DND-41 (cell line): ENCODE results near the gene SLC25A25.

Source experiments
- ATAC-seq: fragments of 200-7000 bp; cut with Tn5 transposase; 3 replicates; pipeline ENCODE4 v1.9.1; 2021; ENCODE audit warnings: low read depth; ENCODE audit not compliant: insufficient read depth
- DNase-seq: peaks from one replicate; pipeline ENCODE4 v3.0.0-alpha.2; 2020
- H2AFZ ChIP-seq: 2 replicates; pipeline ENCODE4 v1.6.0; 2012; ENCODE audit warnings: low read depth, low read length
- H3K27ac ChIP-seq: 2 replicates; pipeline ENCODE4 v1.5.1; 2012; ENCODE audit warnings: low read length, inconsistent platforms
- H3K27me3 ChIP-seq: fragments of 200-600 bp; sonication (generic); 2 replicates; pipeline ENCODE4 v1.6.0; 2012; ENCODE audit warnings: low read length, mild to moderate bottlenecking, inconsistent platforms; ENCODE audit not compliant: insufficient read depth, poor library complexity
- H3K36me3 ChIP-seq: 2 replicates; pipeline ENCODE4 v1.5.1; 2012; ENCODE audit warnings: low read length, inconsistent platforms; ENCODE audit not compliant: insufficient read depth
- H3K4me1 ChIP-seq: 2 replicates; pipeline ENCODE4 v1.5.1; 2012; ENCODE audit warnings: mild to moderate bottlenecking, low read length; ENCODE audit not compliant: insufficient read depth
- H3K4me2 ChIP-seq: 2 replicates; pipeline ENCODE4 v1.6.0; 2012; ENCODE audit warnings: mild to moderate bottlenecking, moderate library complexity, low read length, inconsistent platforms; ENCODE audit not compliant: insufficient read depth
- H3K4me3 ChIP-seq, 2 experiments: fragments of 200-600 bp in 1 of 2; shearing (Covaris generic) in 1 of 2; 2 replicates each; pipeline ENCODE4 v1.5.1; 2012 to 2016; ENCODE audit warnings: inconsistent platforms in 2 of 2, low read length in 2 of 2, mild to moderate bottlenecking in 2 of 2, low read depth in 1 of 2, moderate library complexity in 1 of 2
- H3K79me2 ChIP-seq: 2 replicates; pipeline ENCODE4 v1.6.0; 2012; ENCODE audit warnings: low read length, inconsistent platforms; ENCODE audit not compliant: insufficient read depth
- H3K9ac ChIP-seq: 2 replicates; pipeline ENCODE4 v1.6.0; 2012; ENCODE audit warnings: low read depth, mild to moderate bottlenecking, inconsistent platforms, low read length, moderate library complexity
- H3K9me3 ChIP-seq: 2 replicates; pipeline ENCODE4 v1.5.1; 2012; ENCODE audit warnings: low read length, moderate library complexity, mild to moderate bottlenecking, inconsistent platforms; ENCODE audit not compliant: insufficient read depth, severe bottlenecking
- H4K20me1 ChIP-seq: 2 replicates; pipeline ENCODE4 v1.6.0; 2012; ENCODE audit warnings: low read length; ENCODE audit not compliant: insufficient read depth
- CTCF ChIP-seq: IDR thresholded peaks from 2 replicates; pipeline ENCODE4 v1.5.1; 2012; ENCODE audit warnings: borderline replicate concordance, low read length, moderate library complexity, mild to moderate bottlenecking; ENCODE audit not compliant: poor library complexity, severe bottlenecking; ENCODE audit errors: extremely low read depth
- EZH2 ChIP-seq: IDR thresholded peaks from 3 replicates; pipeline ENCODE4 v1.6.1; 2012; ENCODE audit warnings: borderline replicate concordance, low read depth, mild to moderate bottlenecking, moderate library complexity, low read length, inconsistent platforms; ENCODE audit not compliant: severe bottlenecking

SLC25A25 gene

DNA sequence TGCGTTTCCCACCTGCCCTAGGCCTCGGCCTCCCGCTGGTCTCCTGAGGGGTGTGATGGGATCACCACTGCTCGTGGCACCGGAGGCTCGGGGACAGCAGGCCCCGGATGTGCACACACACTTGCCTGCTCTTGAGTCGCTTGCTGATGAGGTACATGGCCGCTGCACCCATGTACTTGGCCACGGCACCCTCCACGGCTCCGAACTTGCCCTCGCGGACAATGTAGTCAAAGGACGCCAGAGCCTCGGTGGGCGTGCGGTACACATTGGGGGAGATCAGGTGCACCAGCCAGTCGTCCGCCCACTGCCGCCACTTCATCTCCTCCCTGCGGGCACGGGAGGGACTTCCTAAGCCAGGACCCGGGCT, 54.8 kb downstream of the SLC25A25 start:
- Histone ChIP-seq H2AFZ (no peak overlapping the region), H3K4me2 (no peak overlapping the region), H3K9ac (no peak overlapping the region), H3K4me3 (no peak overlapping the region), H3K27ac (no peak overlapping the region), H3K79me2 (peaks cover 31% of the 10 kb centered on the region), H3K4me1 (peaks cover 25% of the 10 kb centered on the region), H3K36me3 (peaks cover 49% of the 10 kb centered on the region), H3K9me3 (no peaks in the 10 kb centered on the region), H3K27me3 (no peaks in the 10 kb centered on the region), H4K20me1 (peaks cover 26% of the 10 kb centered on the region)
- TF ChIP-seq CTCF: no peak
- no peak for TF ChIP-seq EZH2
- ATAC-seq (no peak), DNase-seq (no peak)

DNA sequence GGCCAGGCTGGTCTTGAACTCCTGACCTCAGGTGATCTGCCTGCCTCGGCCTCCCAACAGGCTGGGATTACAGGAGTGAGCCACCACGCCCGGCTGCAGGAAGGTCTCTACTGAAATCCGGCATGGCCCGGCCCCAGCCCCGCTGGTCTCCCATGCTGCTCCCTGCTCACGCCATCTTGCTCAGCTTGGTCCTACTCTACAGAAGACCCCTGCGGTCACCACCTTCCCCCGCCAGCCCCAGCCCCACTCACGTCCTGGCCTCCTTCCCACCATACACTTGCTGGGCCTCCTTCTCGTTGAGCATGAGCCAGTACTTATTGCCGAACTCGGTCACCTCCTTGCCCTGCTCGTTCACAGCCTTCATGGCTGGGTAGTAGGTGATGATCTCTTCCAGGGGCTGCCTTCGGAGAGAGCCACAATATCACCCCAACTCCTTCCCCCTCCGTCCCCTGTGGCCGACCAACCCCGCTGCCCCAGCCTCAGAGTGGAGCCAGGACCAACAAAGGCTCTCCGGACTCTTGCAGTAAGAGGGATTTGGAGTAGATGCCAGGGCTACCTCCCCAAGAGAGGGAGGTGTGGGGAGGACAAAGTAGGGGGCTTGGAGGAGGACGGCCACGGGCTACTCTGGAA, 55.5 kb downstream of the SLC25A25 start:
- Histone ChIP-seq H3K4me1 (peaks cover 27% of the 10 kb centered on the region), H3K36me3 (peaks cover 49% of the 10 kb centered on the region), H3K27ac (no peak overlapping the region), H3K79me2 (peaks cover 31% of the 10 kb centered on the region), H3K27me3 (no peaks in the 10 kb centered on the region), H3K9me3 (no peaks in the 10 kb centered on the region), H2AFZ (no peak overlapping the region), H3K4me2 (no peak overlapping the region), H4K20me1 (peaks cover 26% of the 10 kb centered on the region), H3K4me3 (no peak overlapping the region), H3K9ac (no peak overlapping the region)
- ATAC-seq (no peak), DNase-seq (no peak)
- TF ChIP-seq CTCF (no peak), EZH2 (no peak)

GRCh38 chr9:128124451-128124850, 56.4 kb downstream of the SLC25A25 start:
- Histone ChIP-seq H3K4me1 (peaks cover 35% of the 10 kb centered on the region), H3K4me3 (no peak overlapping the region), H3K4me2 (peak overlapping the region; percentile 68; the same call in 1 of the 2 replicates), H3K36me3 (peaks cover 49% of the 10 kb centered on the region), H3K27me3 (no peaks in the 10 kb centered on the region), H3K27ac (no peak overlapping the region), H3K79me2 (peaks cover 31% of the 10 kb centered on the region), H3K9ac (no peak overlapping the region), H2AFZ (no peak overlapping the region), H4K20me1 (peaks cover 26% of the 10 kb centered on the region), H3K9me3 (no peaks in the 10 kb centered on the region)
- ATAC-seq (no peak), DNase-seq (no peak)
- TF ChIP-seq EZH2 (no peak), CTCF (no peak)
